Measurements from ENCODE around the gene SOHLH1.

SOHLH1 gene

GRCh38 chr9:135699440-135699839 lies at the start of gene SOHLH1:
TSS of gene SOHLH1 (minus strand) at chr9:135699481. CDS start at chr9:135699467, 14 bp downstream.
- no peak for DNase-seq (ENCODE audit: low read depth)

DNA sequence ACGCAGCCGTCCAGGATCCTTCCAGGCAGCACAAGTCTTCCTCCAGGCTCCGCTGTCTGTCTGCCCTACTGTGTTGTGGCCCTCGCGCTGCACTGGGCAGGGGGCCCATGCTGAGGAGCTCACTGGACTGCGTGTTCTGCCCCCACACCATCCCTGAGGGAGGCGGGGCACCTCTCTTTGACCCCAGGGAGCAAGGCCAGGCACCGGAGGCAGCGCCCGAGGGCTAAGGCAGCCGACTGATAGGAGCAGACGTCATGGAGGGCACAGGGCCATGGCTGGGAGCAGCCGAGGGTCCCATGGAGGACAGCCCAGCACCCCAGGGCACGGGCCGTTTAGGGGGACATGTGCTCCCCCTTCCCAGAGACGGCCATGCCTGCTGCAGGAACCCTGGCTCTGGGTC lies 49.4 kb upstream of the SOHLH1 start:
- DNase-seq (ENCODE audit: low read depth) = no peak

DNA sequence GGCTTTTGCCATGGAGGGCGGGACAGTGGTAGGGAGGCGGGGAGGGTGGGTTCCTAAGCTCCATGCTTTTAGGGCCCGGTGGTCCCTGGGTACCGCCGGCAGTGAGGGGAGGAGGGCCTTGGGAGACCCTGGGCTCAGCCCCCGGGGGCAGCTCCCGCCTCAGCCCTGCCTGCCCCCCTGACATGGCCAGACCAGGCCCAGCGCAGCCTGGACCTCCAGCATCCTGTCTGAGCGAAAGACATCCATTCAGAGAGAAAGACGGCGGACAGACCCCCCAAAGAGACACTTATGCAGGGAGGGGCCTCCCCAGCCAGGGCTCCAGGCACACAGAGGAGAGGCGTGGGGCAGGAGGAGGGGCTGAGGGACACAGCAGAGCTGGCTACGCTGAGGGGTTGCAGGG lies 48.0 kb upstream of the SOHLH1 start:
- no peak for DNase-seq (ENCODE audit: low read depth)

DNA sequence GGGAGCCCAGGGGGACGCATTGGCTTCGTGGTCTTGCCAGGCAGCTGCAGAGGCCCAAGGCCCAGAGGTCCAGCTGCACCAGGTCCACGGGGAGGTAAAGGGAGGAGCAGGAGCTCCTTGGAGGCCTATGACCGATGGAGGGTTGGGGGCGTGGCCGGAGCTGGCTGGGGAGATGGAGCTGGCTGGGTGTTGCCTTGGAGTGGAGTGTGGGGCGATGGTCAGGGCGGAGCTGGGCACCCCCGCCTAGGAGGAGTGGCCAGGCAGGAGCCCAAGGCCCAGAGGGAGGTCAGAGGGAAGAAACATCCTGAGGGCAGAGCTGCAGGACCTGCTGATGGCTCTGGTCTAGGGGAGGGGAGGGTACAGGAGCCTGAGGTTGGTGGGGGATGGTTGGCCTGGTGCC lies 47.3 kb upstream of the SOHLH1 start:
- no peak for DNase-seq (ENCODE audit: low read depth)

GRCh38 chr9:135745686-135746324 lies 46.5 kb upstream of the SOHLH1 start:
- no peak for DNase-seq (ENCODE audit: low read depth)

GRCh38 chr9:135745189-135745588 lies 45.9 kb upstream of the SOHLH1 start:
- DNase-seq (ENCODE audit: low read depth) = no peak

- DNase-seq (ENCODE audit: low read depth) = no peak
Measured at GRCh38 chr9:135744333-135745070, 45.2 kb upstream of the SOHLH1 start.

DNA sequence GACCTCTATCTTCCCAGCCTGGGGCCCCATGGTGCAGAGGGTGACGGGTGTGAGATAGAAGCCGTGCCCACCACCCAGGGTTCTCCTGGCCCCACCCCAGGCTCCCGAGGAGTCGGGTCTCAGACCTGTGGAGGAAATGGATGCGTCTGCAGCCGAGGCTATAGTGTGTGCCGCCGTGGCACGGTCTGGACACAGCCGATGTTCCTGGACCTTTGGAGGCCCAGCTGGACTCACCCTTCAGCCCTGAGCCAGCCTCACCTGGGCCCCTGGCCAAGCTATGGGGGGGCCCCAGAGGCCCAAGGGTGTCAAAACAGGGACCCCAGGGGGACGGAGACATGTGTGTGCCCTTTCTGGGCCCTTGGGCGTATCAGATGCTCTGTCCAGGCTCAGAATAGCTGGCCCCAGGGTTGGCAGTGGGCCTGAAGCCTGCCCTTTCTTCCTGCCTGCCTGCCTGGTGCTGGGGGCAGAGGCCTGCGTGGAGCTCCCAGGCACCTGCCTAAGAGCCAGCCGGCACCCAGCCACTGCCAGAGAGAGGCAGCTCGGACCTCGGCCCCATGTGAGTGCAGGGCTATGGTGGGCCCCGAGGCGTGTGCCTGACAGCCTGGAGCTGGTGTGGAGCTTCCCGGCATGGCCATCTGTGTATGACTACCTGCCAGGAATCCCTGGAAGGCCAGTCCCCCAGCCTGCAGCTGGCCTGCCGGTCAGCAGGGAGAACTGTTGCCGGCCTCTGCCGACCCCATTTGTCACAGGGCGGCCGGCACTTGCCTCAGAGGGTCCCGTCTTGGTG lies 44.5 kb upstream of the SOHLH1 start:
- no peak for DNase-seq (ENCODE audit: low read depth)

DNA sequence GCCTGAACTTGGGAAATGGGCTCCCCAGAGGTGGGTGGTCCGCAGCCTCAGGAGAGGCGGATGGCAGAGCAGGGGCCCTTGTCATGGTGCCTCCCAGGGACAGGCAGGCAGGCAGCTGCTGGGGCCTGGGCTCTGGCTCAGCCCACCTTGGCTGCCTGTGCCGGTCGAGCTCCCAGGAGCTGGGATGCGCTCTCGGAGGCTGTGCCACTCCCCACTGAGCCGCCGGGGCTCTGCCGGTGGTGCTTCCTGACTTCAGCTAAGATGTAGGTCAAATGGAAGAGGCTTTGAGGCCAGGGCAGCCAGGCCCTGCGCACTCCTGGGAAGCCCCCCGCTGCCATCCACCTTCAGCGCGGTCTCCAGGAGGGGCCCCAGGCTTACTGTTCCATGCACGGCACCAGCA lies 43.7 kb upstream of the SOHLH1 start:
- DNase-seq (ENCODE audit: low read depth) = no peak

GRCh38 chr9:135741276-135742219 lies 42.3 kb upstream of the SOHLH1 start:
- DNase-seq (ENCODE audit: low read depth) = no peak

DNA sequence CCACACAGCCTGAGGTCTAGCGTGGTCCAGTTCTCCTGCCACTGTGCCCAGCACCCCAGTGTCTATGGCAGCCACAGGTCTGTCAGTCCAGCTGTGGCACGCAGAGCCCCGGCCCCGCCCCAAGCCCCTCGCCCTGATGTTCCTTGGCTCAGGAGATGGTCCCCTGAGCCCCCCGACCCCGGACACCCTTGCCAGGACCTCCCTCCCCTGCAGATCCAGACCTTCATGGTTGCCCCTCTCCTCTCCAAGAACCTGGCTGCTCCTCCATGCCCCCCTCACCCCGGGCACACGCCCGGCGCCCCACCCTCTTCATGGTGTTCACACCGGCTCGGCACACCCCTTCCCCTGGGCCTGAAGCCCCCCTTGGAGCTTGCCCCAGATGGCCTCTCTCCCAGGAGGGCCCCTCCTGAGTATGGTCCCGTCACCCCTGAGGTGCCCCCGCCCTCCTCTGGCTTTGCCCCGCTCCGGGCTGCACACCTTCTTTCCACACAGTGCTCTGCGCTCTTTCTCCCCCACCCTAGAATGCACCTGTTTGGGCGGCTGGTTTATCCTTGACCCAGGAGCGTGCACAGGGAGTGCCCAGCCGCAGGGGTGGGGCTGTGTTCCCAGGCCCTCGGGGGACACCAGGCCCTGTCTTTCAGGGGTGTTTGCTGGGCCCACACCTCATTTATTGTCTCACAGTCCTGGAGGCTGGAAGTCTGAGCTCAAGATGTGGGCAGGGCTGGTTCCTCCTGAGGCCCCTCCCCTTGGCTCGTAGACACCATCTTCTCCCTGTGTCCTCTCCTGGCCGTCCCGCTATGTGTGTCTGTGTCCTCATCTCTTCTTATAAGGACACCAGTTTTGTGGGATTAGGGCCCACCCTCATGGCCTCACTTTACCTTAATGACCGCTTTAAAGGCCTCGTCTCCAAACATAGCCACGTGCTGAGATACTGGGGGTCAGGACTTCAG lies 40.3 kb upstream of the SOHLH1 start:
- no peak for DNase-seq (ENCODE audit: low read depth)

DNA sequence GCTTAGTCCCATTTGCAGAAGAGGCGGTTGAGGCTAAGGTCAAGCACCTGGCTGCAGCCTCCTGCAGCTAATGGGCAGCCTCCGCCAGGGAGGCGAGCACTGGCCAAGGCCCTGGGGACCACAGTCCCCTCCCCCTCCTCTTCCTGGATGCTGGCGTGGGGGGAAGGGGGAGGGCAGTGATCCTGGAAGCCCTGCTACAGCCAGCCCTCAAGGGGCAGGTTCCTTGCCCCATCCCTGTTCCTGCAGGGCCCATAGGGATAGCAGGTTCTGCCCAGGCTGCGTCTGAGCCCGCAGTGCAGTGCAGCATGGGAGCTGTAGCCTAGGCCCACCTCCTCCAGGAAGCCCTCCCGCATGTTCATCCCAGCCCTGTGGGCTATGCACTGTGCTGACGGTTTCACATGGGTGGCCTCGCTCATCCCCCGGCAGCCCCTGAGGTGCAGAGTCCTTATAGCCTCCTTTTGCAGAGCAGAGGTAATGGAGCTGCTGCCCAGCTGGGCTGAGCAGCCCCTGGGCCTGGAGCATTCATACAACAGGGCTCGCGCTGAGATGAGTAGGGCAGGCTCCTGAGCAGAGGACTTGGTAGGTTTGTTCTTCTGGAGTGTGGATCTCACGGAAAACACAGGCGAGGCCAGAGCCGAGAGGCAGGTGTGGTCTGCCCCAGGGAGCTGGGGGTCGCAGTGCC lies 38.7 kb upstream of the SOHLH1 start:
- DNase-seq (ENCODE audit: low read depth) = no peak

GRCh38 chr9:135736979-135737839 lies 37.9 kb upstream of the SOHLH1 start:
- DNase-seq (ENCODE audit: low read depth) = no peak

DNA sequence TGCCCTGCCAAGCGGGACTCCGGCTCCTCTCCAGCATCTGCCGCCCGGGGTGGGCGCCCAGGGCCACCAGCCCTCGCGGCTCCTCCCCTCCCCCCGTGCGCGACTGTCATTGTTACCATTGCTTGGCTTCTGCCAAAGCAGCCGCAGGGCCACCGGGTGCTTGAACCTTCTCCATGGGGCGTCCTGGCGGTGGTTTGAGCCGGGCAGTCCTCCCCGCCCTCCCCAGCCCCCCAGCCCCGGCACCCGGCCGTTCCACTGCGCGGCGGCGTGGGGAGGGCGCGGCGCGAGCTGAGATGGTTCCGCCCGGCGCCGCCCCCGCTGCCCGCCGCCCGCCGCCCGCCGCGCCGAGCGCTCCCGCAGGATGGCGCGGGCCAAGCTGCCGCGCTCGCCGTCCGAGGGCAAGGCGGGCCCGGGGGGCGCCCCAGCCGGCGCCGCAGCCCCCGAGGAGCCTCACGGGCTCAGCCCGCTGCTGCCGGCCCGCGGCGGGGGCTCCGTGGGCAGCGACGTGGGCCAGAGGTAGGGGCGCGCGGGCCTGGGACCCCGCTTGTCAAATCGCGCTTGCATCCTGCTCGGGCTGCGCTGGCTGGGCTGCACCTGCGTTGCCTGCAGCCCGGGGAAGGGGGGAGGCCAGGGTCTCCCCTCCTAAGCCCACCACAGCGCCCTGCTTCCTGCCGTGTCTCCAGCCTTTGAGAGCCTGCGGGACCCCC lies 37.1 kb upstream of the SOHLH1 start:
- no peak for DNase-seq (ENCODE audit: low read depth)

DNA sequence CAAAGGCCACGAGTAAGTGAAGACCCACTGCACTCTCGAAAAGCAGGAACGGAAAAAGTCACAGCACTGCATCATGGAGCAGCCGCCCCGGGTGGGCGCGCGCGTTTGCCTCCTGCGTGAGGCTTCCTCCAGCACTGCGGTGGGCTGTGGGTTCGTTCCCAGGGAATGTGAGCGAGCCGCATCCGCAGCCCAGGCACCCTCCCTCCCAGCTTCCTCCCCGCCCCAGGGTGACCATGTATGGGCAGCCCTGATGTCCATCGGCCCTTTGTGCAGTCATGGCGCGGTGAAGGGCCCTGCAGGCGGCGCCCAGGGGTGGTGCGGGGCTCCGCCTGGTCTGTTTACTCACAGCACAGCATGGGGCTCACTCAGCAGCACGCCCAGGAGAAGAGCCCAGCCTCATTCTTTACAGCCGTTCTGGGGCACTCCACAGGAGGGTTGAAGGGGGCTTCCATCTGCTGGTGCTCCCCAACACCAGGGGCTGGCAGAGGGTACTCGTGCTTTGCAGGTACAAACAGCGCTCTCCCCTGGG lies 35.4 kb upstream of the SOHLH1 start:
- no peak for DNase-seq (ENCODE audit: low read depth)

DNA sequence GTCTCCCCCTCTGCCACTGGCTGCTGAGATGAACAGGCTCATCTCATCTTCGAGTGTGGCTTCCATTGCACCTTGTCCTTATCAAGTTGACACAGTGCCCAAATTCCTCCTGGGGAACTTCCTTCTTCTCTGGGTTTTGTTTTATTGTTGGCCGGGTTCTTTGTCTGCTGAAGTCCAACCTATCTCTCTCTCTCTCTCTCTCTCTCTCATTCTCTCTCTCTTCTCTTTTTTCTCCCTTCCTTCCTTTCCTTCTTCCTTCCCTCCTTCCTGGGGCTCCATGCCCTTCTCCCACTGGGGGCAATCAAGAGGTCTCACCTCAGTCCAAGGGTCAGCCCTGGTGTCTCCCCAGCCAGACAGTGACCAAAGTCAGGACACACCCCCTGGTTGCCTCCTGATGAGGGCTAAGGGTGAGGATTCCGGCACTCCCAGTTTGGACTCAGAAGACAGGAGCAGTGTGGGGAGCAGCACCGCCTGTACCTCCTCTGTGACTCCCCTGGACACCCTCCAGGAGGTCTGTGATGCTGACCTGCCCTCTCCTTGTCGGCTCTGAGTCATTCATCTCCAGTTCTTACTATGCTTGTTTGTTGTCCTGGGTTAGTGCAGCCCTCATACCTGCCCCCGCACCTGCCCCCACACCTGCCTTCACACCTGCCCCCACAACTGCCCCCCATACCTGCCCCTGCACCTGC lies 33.4 kb upstream of the SOHLH1 start:
- DNase-seq (ENCODE audit: low read depth) = no peak

DNA sequence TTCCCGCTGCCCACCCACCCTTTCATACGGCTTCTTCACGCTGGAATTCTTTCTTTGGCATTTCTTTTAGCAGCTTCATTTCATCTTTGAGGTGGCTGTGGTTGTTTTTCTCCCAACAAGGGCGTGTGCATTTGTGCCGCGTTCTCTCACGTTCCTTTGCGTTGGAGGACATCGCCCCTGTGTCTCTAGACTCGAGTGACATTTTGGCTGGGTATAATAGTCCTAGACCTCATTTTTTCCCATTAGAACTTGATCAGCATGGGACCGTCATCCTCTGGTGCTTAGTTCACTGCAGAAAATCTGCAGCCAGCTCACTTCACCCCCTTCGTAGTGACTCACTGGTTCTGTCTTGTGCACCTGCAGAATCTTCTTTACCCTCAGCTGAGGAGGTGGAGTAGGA lies 32.2 kb upstream of the SOHLH1 start:
- DNase-seq (ENCODE audit: low read depth) = no peak

GRCh38 chr9:135729480-135729879 lies 30.2 kb upstream of the SOHLH1 start:
- no peak for DNase-seq (ENCODE audit: low read depth)

Data from activated gamma-delta T cell treated with anti-CD3 and anti-CD28 coated beads, Interleukin-2, amount 50 U/mL, for 16 hours (primary cell).